ENCODE data around the gene FAF1. TPM values are rescaled to one million over a fixed set of nuclear protein-coding genes. Genes with fewer than 3 reads are reported as not detected.

FAF1 gene
- total RNA-seq, 4 donors from 2014 or later, result 39.7 to 60.6 (median 42.9) TPM

DNA sequence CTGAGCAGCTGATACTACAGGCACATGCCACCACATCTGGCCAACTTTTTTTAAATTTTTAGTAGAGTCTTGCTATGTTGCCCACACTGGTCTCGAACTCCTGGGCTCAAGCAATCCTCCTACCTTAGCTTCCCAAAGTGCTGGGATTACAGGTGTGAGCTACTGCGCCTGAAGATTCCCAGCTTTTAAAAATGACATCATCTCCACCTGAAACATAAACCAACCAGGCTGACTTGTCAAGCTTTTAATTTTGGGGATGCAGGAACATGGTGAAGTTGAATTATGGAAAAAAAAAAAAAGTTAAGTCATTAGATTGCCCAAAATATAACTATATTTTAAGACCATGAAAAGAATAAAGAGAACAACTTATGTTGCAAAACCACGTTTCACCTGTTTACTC lies 350.6 kb downstream of the FAF1 start:
- intact Hi-C loops (cut with DNase I), result no loop called here

GRCh38 chr1:50605186-50605875 lies 354.7 kb downstream of the FAF1 start:
- no peak overlapping the region for H3K27ac ChIP-seq (replicated peaks in 1 of 4)
- no peak for DNase-seq (ENCODE audit: extremely low spot score)
- H3K36me3 ChIP-seq, result no peaks in the 10 kb centered on the region
- H3K27me3 ChIP-seq, result no peaks in the 10 kb centered on the region
- 95% methylated on average over 2 of the region's 2 CpGs for WGBS
- intact Hi-C loops (cut with DNase I), result no loop called here
- no peaks in the 10 kb centered on the region for H3K4me1 ChIP-seq
- H3K4me3 ChIP-seq, result no peak overlapping the region
- TF ChIP-seq POLR2A (IDR thresholded peaks at IDR 0.05; ENCODE audit: low read depth) (no peak), POLR2AphosphoS5 (IDR thresholded peaks at IDR 0.05) (no peak), EP300 (IDR thresholded peaks at IDR 0.05) (no peak), CTCF (IDR thresholded peaks at IDR 0.05) (no peak)
- H3K9me3 ChIP-seq, result no peaks in the 10 kb centered on the region

More for the DNA sequence above, 350.6 kb downstream of the FAF1 start:
- Histone ChIP-seq H3K36me3 (no peaks in the 10 kb centered on the region), H3K27ac (replicated peaks in 1 of 4) (no peak overlapping the region), H3K4me3 (no peak overlapping the region), H3K9me3 (no peaks in the 10 kb centered on the region), H3K27me3 (no peaks in the 10 kb centered on the region), H3K4me1 (no peaks in the 10 kb centered on the region)
- no peak for DNase-seq (ENCODE audit: extremely low spot score)
- TF ChIP-seq CTCF (IDR thresholded peaks at IDR 0.05), result no peak
- TF ChIP-seq POLR2AphosphoS5 (IDR thresholded peaks at IDR 0.05), result no peak
- TF ChIP-seq EP300 (IDR thresholded peaks at IDR 0.05), result no peak
- TF ChIP-seq POLR2A (IDR thresholded peaks at IDR 0.05; ENCODE audit: low read depth), result no peak
- WGBS, result 98% methylated on average over 3 of the region's 3 CpGs

DNA sequence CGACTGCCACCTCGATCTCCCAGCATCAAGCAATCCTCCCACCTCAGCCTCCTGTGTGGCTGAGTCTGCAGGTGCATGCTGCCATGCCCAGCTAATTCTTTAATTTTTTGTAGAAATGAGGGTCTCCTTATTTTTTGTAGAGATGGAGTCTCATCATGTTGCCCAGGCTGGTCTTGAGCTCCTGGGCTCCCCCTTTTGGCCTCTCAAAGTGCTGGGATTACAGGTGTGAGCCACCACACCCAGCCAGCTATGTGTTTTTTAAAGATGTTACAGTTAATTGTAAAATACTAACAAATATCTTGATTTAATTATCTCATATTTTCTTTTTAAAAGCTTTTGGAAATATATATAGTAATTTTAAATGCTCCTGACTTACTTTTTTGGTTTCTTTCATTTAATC lies 355.5 kb downstream of the FAF1 start:
- WGBS, result 96% methylated on average over 2 of the region's 2 CpGs
- no peak for DNase-seq (ENCODE audit: extremely low spot score)
- H3K4me3 ChIP-seq, result no peak overlapping the region
- H3K27ac ChIP-seq (replicated peaks in 1 of 4), result no peak overlapping the region
- no peaks in the 10 kb centered on the region for H3K36me3 ChIP-seq
- H3K4me1 ChIP-seq, result no peaks in the 10 kb centered on the region
- intact Hi-C loops (cut with DNase I), result no loop called here
- no peaks in the 10 kb centered on the region for H3K27me3 ChIP-seq
- no peaks in the 10 kb centered on the region for H3K9me3 ChIP-seq
- no peak for TF ChIP-seq POLR2AphosphoS5 (IDR thresholded peaks at IDR 0.05)

- no peak for TF ChIP-seq CTCF (IDR thresholded peaks at IDR 0.05)
- Histone ChIP-seq H3K27me3 (no peaks in the 10 kb centered on the region), H3K4me1 (no peaks in the 10 kb centered on the region), H3K36me3 (no peaks in the 10 kb centered on the region), H3K4me3 (no peak overlapping the region), H3K27ac (replicated peaks in 1 of 4) (no peak overlapping the region), H3K9me3 (no peaks in the 10 kb centered on the region)
- 77% methylated on average over 7 of the region's 7 CpGs for WGBS
- intact Hi-C loops (cut with DNase I), result no loop called here
- DNase-seq (ENCODE audit: extremely low spot score), result no peak
These were observed 356.5 kb downstream of the FAF1 start for GRCh38 chr1:50603274-50604271.

DNA sequence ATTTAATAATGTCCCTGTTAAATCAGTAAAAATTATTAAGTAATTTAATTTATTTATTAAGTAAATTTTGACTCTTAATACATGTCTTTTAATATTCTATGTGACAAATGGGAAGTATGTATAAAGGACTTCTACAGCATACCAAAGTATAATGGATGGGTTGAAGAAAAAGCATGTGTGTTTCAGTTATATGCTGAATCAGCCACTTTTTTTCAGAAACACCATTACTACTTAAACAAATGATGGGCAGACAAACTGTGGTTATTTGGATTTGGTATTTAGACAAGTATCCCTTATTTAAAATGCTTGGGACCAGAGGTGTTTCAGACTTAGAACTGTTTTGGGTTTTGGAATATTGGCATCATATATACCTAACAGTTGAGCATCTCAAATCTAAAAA lies 360.5 kb downstream of the FAF1 start:
- DNase-seq (ENCODE audit: extremely low spot score), result no peak
- Histone ChIP-seq H3K9me3 (no peaks in the 10 kb centered on the region), H3K4me3 (no peak overlapping the region), H3K27ac (replicated peaks in 1 of 4) (no peak overlapping the region), H3K4me1 (no peaks in the 10 kb centered on the region), H3K27me3 (no peaks in the 10 kb centered on the region), H3K36me3 (peaks cover 0 to 16% (median 8%) of the 10 kb centered on the region in 4 donors)
- intact Hi-C loops (cut with DNase I), result no loop called here
- TF ChIP-seq EP300 (IDR thresholded peaks at IDR 0.05) (no peak), POLR2A (IDR thresholded peaks at IDR 0.05; ENCODE audit: low read depth) (no peak), CTCF (IDR thresholded peaks at IDR 0.05) (no peak), POLR2AphosphoS5 (IDR thresholded peaks at IDR 0.05) (no peak)

Data from esophagus muscularis mucosa (tissue), 4 donors.